Rectal smooth muscle tissue (tissue), 1 donor: ENCODE results near the gene CLCN6.

Experiments
- H3K27ac ChIP-seq: one replicate; pipeline ENCODE4 v1.7.0; 2013; ENCODE audit warnings: low read depth, low read length, inconsistent platforms
- H3K27me3 ChIP-seq: one replicate; pipeline ENCODE4 v1.7.0; 2013; ENCODE audit warnings: low read length; ENCODE audit not compliant: control insufficient read depth, insufficient read depth
- H3K36me3 ChIP-seq: one replicate; pipeline ENCODE4 v1.7.0; 2013; ENCODE audit warnings: low read length; ENCODE audit not compliant: control insufficient read depth, insufficient read depth
- H3K4me1 ChIP-seq: one replicate; pipeline ENCODE4 v1.7.0; 2013; ENCODE audit warnings: low read length; ENCODE audit not compliant: control insufficient read depth, insufficient read depth
- H3K4me3 ChIP-seq: one replicate; pipeline ENCODE4 v1.7.0; 2013; ENCODE audit warnings: low read length
- H3K9ac ChIP-seq: one replicate; pipeline ENCODE4 v1.7.0; 2013; ENCODE audit warnings: low read length

CLCN6 gene

GRCh38 chr1:11828511-11828910, 22.5 kb downstream of the CLCN6 start:
- no peaks in the 10 kb centered on the region for H3K4me1 ChIP-seq
- no peak overlapping the region for H3K4me3 ChIP-seq
- H3K27me3 ChIP-seq, result no peaks in the 10 kb centered on the region
- peaks cover 45% of the 10 kb centered on the region for H3K36me3 ChIP-seq
- H3K9ac ChIP-seq, result no peak overlapping the region
- no peak overlapping the region for H3K27ac ChIP-seq

- Histone ChIP-seq H3K9ac (no peak overlapping the region), H3K4me1 (no peaks in the 10 kb centered on the region), H3K36me3 (peaks cover 62% of the 10 kb centered on the region), H3K27ac (no peak overlapping the region), H3K4me3 (no peak overlapping the region), H3K27me3 (no peaks in the 10 kb centered on the region)
Observed at GRCh38 chr1:11831945-11832725, 26.1 kb downstream of the CLCN6 start.

DNA sequence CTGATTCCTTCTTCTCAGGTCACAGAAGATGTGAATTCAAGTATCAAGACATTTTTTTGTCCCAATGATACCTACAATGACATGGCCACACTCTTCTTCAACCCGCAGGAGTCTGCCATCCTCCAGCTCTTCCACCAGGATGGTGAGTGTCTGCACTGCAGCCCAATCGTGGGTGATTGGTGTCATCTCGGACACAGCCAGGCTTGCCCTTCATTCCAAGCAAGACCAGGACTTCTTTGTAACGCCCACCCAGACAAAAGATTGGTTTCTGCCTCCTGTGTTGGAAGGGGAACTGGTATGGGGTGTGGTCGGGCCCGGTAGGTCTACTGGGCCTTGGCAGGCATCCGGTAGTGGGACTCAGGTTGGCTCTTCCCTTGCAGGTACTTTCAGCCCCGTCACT, 27.5 kb downstream of the CLCN6 start:
- H3K36me3 ChIP-seq, result peaks cover 61% of the 10 kb centered on the region
- H3K27me3 ChIP-seq, result no peaks in the 10 kb centered on the region
- H3K27ac ChIP-seq, result no peak overlapping the region
- no peak overlapping the region for H3K4me3 ChIP-seq
- no peaks in the 10 kb centered on the region for H3K4me1 ChIP-seq
- peak overlapping the region; percentile 22 for H3K9ac ChIP-seq

GRCh38 chr1:11833900-11834299, 27.9 kb downstream of the CLCN6 start:
- Histone ChIP-seq H3K4me3 (no peak overlapping the region), H3K27me3 (no peaks in the 10 kb centered on the region), H3K4me1 (no peaks in the 10 kb centered on the region), H3K36me3 (peaks cover 57% of the 10 kb centered on the region), H3K9ac (no peak overlapping the region), H3K27ac (no peak overlapping the region)

DNA sequence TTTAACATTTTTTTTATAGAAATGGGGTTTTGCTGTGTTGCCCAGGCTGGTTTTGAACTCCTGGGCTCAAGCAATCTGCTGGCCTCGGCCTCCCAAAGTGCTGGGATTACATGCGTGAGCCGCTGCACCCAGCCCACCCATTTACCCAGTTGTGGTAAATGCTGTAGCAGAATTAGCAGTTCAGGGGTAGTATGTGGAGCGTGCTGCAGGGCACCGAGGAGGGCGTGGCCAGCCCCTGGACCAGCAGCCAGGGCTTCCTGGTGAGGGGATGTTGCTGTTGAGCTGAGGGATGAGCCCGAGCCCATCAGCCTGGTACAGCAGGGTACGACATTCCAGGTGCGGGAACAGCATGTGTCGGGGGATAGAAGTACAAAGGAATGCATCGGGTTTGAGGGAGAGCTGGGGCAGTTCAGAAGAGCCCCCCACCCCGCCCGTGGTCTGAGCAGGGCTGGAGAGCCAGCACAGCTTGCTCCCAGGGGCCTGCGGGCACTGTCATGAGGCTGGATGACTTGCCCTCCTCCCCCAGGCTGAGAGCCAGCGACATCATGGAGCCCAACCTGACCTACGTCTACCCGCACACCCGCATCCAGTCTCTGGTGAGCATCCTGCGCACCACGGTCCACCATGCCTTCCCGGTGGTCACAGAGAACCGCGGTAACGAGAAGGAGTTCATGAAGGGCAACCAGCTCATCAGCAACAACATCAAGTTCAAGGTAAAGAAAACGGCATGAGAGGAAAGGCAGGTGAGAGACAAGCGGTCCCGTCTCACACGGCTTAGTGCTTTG, 29.6 kb downstream of the CLCN6 start:
- Histone ChIP-seq H3K27me3 (no peaks in the 10 kb centered on the region), H3K36me3 (peaks cover 56% of the 10 kb centered on the region), H3K27ac (no peak overlapping the region), H3K4me1 (no peaks in the 10 kb centered on the region), H3K4me3 (no peak overlapping the region), H3K9ac (no peak overlapping the region)

DNA sequence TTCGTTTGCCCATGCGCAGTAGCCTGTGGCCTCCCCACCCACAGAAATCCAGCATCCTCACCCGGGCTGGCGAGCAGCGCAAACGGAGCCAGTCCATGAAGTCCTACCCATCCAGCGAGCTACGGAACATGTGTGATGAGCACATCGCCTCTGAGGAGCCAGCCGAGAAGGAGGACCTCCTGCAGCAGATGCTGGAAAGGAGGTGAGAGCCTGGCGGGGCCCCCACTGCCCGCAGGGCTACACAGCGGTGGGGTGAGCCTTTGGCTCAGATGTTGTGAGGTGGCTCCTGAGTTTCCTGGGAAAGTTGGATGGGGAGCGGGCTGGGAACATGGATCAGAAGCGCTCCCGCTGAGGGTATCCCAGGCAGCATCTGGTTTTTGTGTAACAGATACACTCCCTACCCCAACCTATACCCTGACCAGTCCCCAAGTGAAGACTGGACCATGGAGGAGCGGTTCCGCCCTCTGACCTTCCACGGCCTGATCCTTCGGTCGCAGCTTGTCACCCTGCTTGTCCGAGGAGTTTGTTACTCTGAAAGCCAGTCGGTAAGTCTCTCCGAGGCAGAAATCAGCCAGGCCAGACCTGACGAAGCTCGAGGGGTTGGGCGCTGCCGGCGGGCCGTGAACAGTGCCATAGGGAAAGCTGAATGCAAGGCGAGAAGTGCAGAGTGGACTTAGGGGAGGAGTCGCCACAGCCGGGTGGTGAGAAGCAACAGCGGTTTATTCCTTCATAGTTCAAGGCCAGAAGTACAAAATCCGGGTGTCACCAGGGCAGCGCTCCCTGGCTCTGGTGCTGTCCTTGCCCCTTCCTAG, 31.2 kb downstream of the CLCN6 start:
- peaks cover 66% of the 10 kb centered on the region for H3K36me3 ChIP-seq
- H3K4me1 ChIP-seq, result no peaks in the 10 kb centered on the region
- H3K27me3 ChIP-seq, result no peaks in the 10 kb centered on the region
- no peak overlapping the region for H3K4me3 ChIP-seq
- H3K9ac ChIP-seq, result no peak overlapping the region
- no peak overlapping the region for H3K27ac ChIP-seq

GRCh38 chr1:11837767-11838348, 31.9 kb downstream of the CLCN6 start:
- no peak overlapping the region for H3K27ac ChIP-seq

DNA sequence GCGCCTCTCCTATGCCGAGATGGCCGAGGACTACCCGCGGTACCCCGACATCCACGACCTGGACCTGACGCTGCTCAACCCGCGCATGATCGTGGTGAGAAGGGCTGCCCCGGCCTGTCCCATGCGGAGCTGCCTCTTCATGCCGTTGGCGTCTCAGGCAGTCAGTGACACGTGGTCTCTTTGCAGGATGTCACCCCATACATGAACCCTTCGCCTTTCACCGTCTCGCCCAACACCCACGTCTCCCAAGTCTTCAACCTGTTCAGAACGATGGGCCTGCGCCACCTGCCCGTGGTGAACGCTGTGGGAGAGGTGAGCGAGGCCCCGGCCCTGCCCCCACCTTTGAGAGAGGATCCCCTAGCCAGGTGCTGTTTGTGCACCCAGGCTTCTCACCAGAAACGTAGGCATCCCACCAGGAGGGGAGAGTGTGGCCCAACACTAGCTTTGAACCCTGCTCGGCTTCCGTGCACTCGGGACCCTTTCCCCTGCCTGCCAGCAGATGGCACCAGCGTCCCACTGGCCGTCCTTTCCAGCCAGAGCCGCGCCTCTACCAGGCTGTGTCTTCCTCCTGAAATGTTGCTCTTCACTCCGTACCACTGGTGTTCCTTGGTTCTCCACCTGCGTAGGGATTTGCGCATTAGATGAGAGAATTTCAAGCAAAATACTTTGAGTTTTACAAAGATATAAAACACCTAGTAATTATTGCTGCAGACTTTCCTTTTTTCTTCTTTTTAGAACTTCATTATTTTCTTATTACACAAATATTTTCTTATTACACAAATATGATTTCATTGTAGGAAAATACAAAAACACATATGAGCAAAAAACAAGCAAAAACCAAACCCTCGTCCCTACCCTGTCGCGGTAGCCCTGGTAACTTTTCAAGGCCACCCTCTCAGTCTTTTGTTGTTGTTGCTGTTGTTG, 32.6 kb downstream of the CLCN6 start:
- H3K36me3 ChIP-seq, result peaks cover 64% of the 10 kb centered on the region
- H3K4me3 ChIP-seq, result no peak overlapping the region
- no peaks in the 10 kb centered on the region for H3K4me1 ChIP-seq
- H3K27me3 ChIP-seq, result no peaks in the 10 kb centered on the region
- no peak overlapping the region for H3K27ac ChIP-seq
- H3K9ac ChIP-seq, result no peak overlapping the region

More at GRCh38 chr1:11837767-11838348, 31.9 kb downstream of the CLCN6 start:
- no peak overlapping the region for H3K9ac ChIP-seq
- H3K4me1 ChIP-seq, result no peaks in the 10 kb centered on the region
- no peak overlapping the region for H3K4me3 ChIP-seq
- no peaks in the 10 kb centered on the region for H3K27me3 ChIP-seq
- H3K36me3 ChIP-seq, result peaks cover 68% of the 10 kb centered on the region

- no peak overlapping the region for H3K4me3 ChIP-seq
- peaks cover 52% of the 10 kb centered on the region for H3K36me3 ChIP-seq
- no peak overlapping the region for H3K9ac ChIP-seq
- no peak overlapping the region for H3K27ac ChIP-seq
- H3K27me3 ChIP-seq, result no peaks in the 10 kb centered on the region
- H3K4me1 ChIP-seq, result no peaks in the 10 kb centered on the region
Observed at GRCh38 chr1:11839727-11840705, 34.0 kb downstream of the CLCN6 start.

DNA sequence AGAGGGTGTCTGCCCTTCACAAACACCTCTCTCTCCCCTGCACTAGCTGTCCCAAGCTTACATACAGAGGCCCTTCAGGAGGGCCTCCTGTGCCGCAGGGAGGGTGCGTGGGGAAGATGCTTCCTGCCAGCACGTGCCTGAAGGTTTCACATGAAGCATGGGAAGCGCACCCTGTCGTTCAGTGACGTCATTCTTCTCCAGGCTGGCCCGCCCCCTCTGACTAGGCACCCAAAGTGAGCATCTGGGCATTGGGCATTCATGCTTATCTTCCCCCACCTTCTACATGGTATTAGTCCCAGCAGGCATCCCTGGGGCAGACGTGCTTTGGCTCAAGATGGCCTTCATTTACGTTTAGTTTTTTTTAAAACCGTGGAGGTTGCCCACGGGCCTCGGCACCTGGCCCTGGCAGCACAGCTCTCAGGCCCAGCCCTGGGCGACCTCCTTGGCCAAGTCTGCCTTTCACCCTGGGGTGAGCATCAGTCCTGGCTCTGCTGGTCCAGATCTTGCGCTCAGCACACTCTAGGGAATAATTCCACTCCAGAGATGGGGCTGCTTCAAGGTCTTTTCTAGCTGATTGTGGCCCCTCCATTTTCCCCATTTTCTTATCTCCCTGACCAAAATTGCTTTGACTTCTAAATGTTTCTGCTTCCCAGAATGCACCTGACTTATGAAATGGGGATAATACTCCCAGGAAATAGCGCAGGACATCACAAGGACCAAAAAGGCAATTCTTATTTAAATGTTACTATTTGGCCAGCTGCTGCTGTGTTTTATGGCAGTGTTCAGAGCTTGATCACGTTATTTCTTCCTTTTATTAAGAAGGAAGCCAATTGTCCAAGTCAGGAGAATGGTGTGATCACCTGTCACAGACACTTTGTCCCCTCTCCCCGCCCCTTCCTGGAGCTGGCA, 35.5 kb downstream of the CLCN6 start:
- H3K36me3 ChIP-seq, result peaks cover 40% of the 10 kb centered on the region
- no peak overlapping the region for H3K27ac ChIP-seq
- H3K27me3 ChIP-seq, result no peaks in the 10 kb centered on the region

More for the DNA sequence above, 35.5 kb downstream of the CLCN6 start:
- H3K4me1 ChIP-seq, result no peaks in the 10 kb centered on the region
- no peak overlapping the region for H3K4me3 ChIP-seq
- no peak overlapping the region for H3K9ac ChIP-seq
